Activated T-cell treated with anti-CD3 and anti-CD28 coated beads, Interleukin-2, amount 50 U/mL, for 24 hours (primary cell): Measurements from ENCODE around the gene GABRG2.
"Not testable (repeated sequence)": the region's sequence is repeated elsewhere in the genome, so short reads cannot be mapped to it uniquely, and the experiment has no call there.

Experiments used
- DNase-seq: peaks from one replicate; pipeline ENCODE4 v3.0.0-alpha.2; 2020
- H3K27ac Mint-ChIP-seq: 2 replicates; pipeline ENCODE4 v1.8.0; 2020; ENCODE audit warnings: mild to moderate bottlenecking, mixed read lengths
- H3K27me3 Mint-ChIP-seq: 2 replicates; pipeline ENCODE4 v1.8.0; 2020; ENCODE audit warnings: mixed read lengths
- H3K36me3 Mint-ChIP-seq: 2 replicates; pipeline ENCODE4 v1.8.0; 2020; ENCODE audit warnings: low read depth, mixed read lengths
- H3K4me1 Mint-ChIP-seq: 2 replicates; pipeline ENCODE4 v1.8.0; 2020; ENCODE audit warnings: low read depth, mixed read lengths
- H3K4me3 Mint-ChIP-seq: 2 replicates; pipeline ENCODE4 v1.8.0; 2020; ENCODE audit warnings: mild to moderate bottlenecking, moderate library complexity, mixed read lengths
- H3K9me3 Mint-ChIP-seq: 2 replicates; pipeline ENCODE4 v1.8.0; 2020; ENCODE audit warnings: mixed read lengths

Gene GABRG2

DNA sequence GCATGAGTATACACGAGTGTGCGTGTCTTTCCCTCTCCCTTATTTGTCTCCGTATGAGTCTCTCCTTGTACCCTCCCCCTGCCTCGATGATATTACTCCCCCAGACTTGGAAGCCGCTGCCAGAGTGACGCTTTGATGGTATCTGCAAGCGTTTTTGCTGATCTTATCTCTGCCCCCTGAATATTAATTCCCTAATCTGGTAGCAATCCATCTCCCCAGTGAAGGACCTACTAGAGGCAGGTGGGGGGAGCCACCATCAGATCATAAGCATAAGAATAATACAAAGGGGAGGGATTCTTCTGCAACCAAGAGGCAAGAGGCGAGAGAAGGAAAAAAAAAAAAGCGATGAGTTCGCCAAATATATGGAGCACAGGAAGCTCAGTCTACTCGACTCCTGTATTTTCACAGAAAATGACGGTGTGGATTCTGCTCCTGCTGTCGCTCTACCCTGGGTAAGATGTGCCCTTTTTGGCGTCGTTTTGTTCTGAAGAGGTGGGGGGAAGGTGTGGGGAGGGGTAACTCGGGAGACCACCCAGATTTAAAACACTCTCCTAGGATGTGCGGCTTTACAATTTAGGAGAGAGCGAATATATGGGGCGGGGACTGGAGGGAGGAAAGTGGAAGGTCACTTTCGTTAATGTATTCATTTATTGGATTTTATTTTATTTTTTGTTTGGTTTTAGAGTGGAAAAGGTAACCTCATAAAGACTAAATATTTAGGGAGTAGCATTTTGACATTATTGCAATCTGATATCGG lies at the start of gene GABRG2:
TSS of gene GABRG2 (plus strand) at position 119 of the 757 bp plus-strand sequence. CDS start at position 346, 227 bp downstream.
- H3K27me3 Mint-ChIP-seq = peaks cover 3% of the 10 kb centered on the region
- no peak for DNase-seq
- H3K4me1 Mint-ChIP-seq = no peaks in the 10 kb centered on the region
- H3K36me3 Mint-ChIP-seq = no peaks in the 10 kb centered on the region
- peaks cover 2% of the 10 kb centered on the region for H3K9me3 Mint-ChIP-seq
- no peak within 1 kb of the TSS for H3K4me3 Mint-ChIP-seq
- no peak within 1 kb of the TSS for H3K27ac Mint-ChIP-seq

DNA sequence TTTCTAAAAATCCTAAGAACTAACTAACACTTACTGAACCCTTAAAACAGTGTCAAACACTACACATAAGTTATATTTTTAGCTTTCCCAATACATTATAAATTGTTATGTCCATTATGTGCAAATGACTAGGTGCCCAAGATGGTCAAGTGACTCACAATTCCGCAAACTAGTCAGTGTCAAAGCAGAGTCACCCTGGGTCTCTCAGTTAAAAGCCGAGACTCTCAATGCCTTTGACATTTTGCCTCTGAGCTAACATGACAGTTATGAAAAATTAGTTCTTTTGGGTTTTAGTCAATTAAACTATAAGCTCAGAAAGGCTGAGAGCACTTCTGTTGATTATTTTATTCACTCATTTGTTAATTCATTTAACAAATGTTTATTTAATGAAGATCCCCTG lies 42.3 kb upstream of the GABRG2 start:
- Mint-ChIP-seq H3K36me3 (no peaks in the 10 kb centered on the region), H3K4me1 (no peaks in the 10 kb centered on the region)

GRCh38 chr5:162026803-162027202 lies 40.8 kb upstream of the GABRG2 start:
- Mint-ChIP-seq H3K27me3 (no peaks in the 10 kb centered on the region), H3K4me1 (no peaks in the 10 kb centered on the region), H3K36me3 (no peaks in the 10 kb centered on the region), H3K4me3 (no peak overlapping the region), H3K9me3 (peaks cover 9% of the 10 kb centered on the region), H3K27ac (no peak overlapping the region)
- DNase-seq = no peak

More for the DNA sequence above, 42.3 kb upstream of the GABRG2 start:
- Mint-ChIP-seq H3K27me3 (no peaks in the 10 kb centered on the region), H3K9me3 (peaks cover 9% of the 10 kb centered on the region), H3K27ac (no peak overlapping the region), H3K4me3 (no peak overlapping the region)
- no peak for DNase-seq

GRCh38 chr5:162037431-162037830 lies 30.1 kb upstream of the GABRG2 start:
- Mint-ChIP-seq H3K9me3 (peaks cover 9% of the 10 kb centered on the region), H3K27me3 (no peaks in the 10 kb centered on the region), H3K36me3 (no peaks in the 10 kb centered on the region), H3K4me3 (no peak overlapping the region), H3K27ac (no peak overlapping the region), H3K4me1 (no peaks in the 10 kb centered on the region)
- no peak for DNase-seq

GRCh38 chr5:162047279-162047678 lies 20.3 kb upstream of the GABRG2 start:
- Mint-ChIP-seq H3K4me3 (no peak overlapping the region), H3K27me3 (no peaks in the 10 kb centered on the region), H3K9me3 (peaks cover 4% of the 10 kb centered on the region), H3K36me3 (no peaks in the 10 kb centered on the region), H3K4me1 (no peaks in the 10 kb centered on the region), H3K27ac (no peak overlapping the region)
- no peak for DNase-seq

DNA sequence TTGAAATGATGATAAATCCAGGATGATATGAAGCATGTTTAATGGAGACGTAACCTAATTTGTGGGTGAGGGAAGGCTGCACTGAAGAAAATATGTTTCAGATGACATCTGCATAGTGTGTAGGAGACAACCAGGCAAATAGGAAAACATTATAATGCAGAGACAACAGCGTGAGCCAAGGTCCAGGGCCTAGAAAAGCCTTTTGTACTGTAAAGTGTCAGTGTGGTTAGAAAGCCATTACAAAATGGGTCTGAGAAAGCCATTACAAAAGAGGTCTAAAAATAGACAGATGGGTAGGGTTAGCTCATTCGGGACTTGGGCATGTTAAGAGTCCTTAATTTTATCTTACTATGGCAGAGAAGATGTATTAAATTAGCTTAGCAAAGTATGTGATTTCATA lies 14.9 kb upstream of the GABRG2 start:
- no peaks in the 10 kb centered on the region for H3K36me3 Mint-ChIP-seq
- H3K4me1 Mint-ChIP-seq = no peaks in the 10 kb centered on the region
- no peak for DNase-seq
- no peaks in the 10 kb centered on the region for H3K27me3 Mint-ChIP-seq
- H3K4me3 Mint-ChIP-seq = no peak overlapping the region
- H3K9me3 Mint-ChIP-seq = peaks cover 13% of the 10 kb centered on the region
- no peak overlapping the region for H3K27ac Mint-ChIP-seq

DNA sequence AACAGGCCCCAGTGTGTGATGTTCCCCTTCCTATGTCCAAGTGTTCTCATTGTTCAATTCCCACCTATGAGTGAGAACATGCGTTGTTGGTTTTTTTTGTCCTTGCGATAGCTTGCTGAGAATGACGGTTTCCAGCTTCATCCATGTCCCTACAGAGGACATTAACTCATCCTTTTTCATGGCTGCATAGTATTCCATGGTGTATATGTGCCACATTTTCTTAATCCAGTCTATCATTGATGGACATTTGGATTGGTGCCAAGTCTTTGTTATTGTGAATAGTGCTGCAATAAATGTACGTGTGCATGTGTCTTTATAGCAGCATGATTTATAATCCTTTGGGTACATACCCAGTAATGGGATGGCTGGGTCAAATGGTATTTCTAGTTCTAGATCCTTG lies 12.5 kb upstream of the GABRG2 start:
- H3K4me1 Mint-ChIP-seq, H3K4me3 Mint-ChIP-seq, H3K27ac Mint-ChIP-seq, DNase-seq, H3K27me3 Mint-ChIP-seq, H3K36me3 Mint-ChIP-seq: not testable (repeated sequence)
- H3K9me3 Mint-ChIP-seq = peaks cover 13% of the 10 kb centered on the region

DNA sequence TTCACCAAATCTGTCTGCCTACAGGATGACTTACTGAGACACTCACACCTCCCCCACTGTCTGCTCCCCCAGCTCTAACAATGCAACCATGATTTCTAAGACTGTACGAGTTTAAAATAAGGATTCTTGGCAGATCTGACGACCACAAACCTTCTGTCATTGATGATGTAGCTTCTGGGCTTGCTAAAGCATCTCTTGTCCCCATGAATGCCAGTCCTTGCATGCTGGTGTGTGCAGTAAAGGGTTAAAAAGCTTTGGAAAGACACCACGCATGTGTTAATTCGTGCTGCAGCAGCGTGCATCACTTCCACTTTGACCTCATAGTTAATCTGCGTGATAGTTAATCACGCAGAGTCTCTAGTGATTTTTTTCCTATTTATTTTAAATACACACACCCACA lies 411 bp upstream of the GABRG2 start:
- Mint-ChIP-seq H3K27ac (no peak overlapping the region), H3K9me3 (peaks cover 2% of the 10 kb centered on the region), H3K4me3 (no peak overlapping the region), H3K36me3 (no peaks in the 10 kb centered on the region), H3K4me1 (no peaks in the 10 kb centered on the region), H3K27me3 (peaks cover 3% of the 10 kb centered on the region)
- no peak for DNase-seq

GRCh38 chr5:162068412-162068811 lies 839 bp downstream of the GABRG2 start:
- H3K9me3 Mint-ChIP-seq = peaks cover 2% of the 10 kb centered on the region

DNA sequence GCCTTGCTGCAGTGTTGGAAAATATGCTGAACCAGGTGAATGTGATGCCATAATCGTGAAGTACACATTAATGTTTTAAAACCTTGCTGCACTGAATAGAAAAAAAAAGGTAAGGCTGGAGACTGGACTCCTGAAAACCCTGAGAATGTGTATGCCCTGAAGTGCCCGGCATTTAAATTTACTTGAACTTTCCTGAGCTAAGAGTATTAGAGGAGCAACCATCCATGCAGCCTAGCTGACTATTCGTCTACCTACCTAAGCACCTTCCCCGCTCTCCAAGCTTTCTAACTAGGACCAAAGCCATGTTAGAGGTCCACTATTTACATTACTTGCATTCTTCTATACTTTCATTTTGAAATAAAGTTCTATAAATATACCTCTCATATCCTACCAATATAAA lies 1.4 kb downstream of the GABRG2 start:
- Mint-ChIP-seq H3K27ac (no peak overlapping the region), H3K27me3 (peaks cover 3% of the 10 kb centered on the region), H3K9me3 (peaks cover 2% of the 10 kb centered on the region), H3K4me3 (no peak overlapping the region), H3K4me1 (no peaks in the 10 kb centered on the region), H3K36me3 (no peaks in the 10 kb centered on the region)
- no peak for DNase-seq

More at GRCh38 chr5:162068412-162068811, 839 bp downstream of the GABRG2 start:
- no peak for DNase-seq
- Mint-ChIP-seq H3K36me3 (no peaks in the 10 kb centered on the region), H3K27ac (no peak overlapping the region), H3K4me1 (no peaks in the 10 kb centered on the region), H3K27me3 (peaks cover 3% of the 10 kb centered on the region), H3K4me3 (no peak overlapping the region)

GRCh38 chr5:162078805-162079204 lies 11.2 kb downstream of the GABRG2 start:
- no peak overlapping the region for H3K4me3 Mint-ChIP-seq
- peaks cover 5% of the 10 kb centered on the region for H3K9me3 Mint-ChIP-seq
- no peak for DNase-seq
- no peaks in the 10 kb centered on the region for H3K4me1 Mint-ChIP-seq
- H3K36me3 Mint-ChIP-seq = no peaks in the 10 kb centered on the region
- H3K27me3 Mint-ChIP-seq = no peaks in the 10 kb centered on the region
- H3K27ac Mint-ChIP-seq = no peak overlapping the region

- Mint-ChIP-seq H3K36me3 (no peaks in the 10 kb centered on the region), H3K9me3 (peaks cover 10% of the 10 kb centered on the region), H3K4me1 (no peaks in the 10 kb centered on the region), H3K4me3 (no peak overlapping the region), H3K27ac (no peak overlapping the region), H3K27me3 (no peaks in the 10 kb centered on the region)
- no peak for DNase-seq
Measured at GRCh38 chr5:162091336-162091735, 23.8 kb downstream of the GABRG2 start.

- H3K9me3 Mint-ChIP-seq = peaks cover 2% of the 10 kb centered on the region
- no peak overlapping the region for H3K4me3 Mint-ChIP-seq
- no peaks in the 10 kb centered on the region for H3K4me1 Mint-ChIP-seq
- no peaks in the 10 kb centered on the region for H3K36me3 Mint-ChIP-seq
- no peaks in the 10 kb centered on the region for H3K27me3 Mint-ChIP-seq
- no peak overlapping the region for H3K27ac Mint-ChIP-seq
- no peak for DNase-seq
Measured at GRCh38 chr5:162096448-162096847, 28.9 kb downstream of the GABRG2 start.

DNA sequence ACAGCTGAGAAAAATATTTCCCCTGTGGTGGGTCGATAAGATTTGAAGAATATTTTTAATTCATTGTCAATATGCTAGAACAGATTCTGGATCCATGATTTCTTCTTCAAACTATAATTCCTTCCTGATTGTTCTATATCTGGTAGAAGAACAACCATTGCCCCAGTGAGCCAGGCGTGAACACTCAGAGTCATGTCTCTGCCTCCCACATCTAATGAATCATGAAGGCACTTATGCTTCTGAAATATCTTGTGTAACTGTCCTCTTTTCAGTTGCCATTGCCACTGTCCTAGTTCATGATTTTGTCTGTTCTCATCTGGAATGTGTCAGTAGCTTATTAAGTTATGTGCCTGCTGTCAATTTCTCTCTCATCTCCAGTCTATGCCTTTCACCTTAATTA lies 40.0 kb downstream of the GABRG2 start:
- no peak for DNase-seq
- Mint-ChIP-seq H3K27ac (no peak overlapping the region), H3K36me3 (no peaks in the 10 kb centered on the region), H3K27me3 (no peaks in the 10 kb centered on the region), H3K4me1 (no peaks in the 10 kb centered on the region), H3K4me3 (no peak overlapping the region), H3K9me3 (no peaks in the 10 kb centered on the region)

DNA sequence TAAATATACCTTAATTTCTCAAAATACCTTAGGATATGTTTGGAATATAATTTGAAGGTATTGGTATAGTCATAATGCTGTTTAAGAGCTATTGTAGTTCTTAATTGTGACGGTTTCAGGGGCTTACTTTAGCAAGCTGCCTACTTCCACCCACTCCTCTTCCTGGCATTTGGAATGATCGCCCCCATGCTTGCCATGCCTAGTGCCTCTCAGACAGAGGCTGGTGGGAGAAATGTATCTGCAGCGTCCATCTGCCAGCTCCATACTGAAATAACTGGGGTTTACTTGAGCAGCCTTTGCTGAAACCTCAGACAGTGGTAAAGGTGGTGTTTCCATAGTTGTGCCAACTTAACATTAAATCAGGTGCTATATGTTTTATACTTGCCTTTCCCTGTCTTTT lies 52.2 kb downstream of the GABRG2 start:
- Mint-ChIP-seq H3K4me3 (no peak overlapping the region), H3K27me3 (no peaks in the 10 kb centered on the region), H3K36me3 (no peaks in the 10 kb centered on the region), H3K27ac (no peak overlapping the region), H3K4me1 (no peaks in the 10 kb centered on the region), H3K9me3 (peaks cover 8% of the 10 kb centered on the region)
- no peak for DNase-seq

GRCh38 chr5:162128117-162128516 lies 60.5 kb downstream of the GABRG2 start:
- Mint-ChIP-seq H3K4me1 (no peaks in the 10 kb centered on the region), H3K4me3 (no peak overlapping the region), H3K36me3 (no peaks in the 10 kb centered on the region), H3K27me3 (no peaks in the 10 kb centered on the region), H3K9me3 (peaks cover 5% of the 10 kb centered on the region), H3K27ac (no peak overlapping the region)
- DNase-seq = no peak
